MCF 10A (cell line): ENCODE data around the gene ADH1C. TPM values are rescaled to one million over a fixed set of nuclear protein-coding genes. Genes with fewer than 3 reads are reported as not detected.

Source experiments
- BruUV-seq: library from RNA; stranded (reverse); fragments of 400-500 nt; replicated peaks from 2 replicates; lab custom pipeline; 2021; lab: Mats Ljungman, UMichigan
- CTCF ChIA-PET: fragments of 300-600 bp; sonication (Branson Sonifier 250); formaldehyde crosslinking; extraction: SDS; loops from one replicate; lab custom pipeline; 2021; ENCODE audit warnings: antibody characterized with exemption, inconsistent platforms; lab: Yijun Ruan, JAX
- POLR2A ChIA-PET: fragments of 300-600, 350-650 bp; sonication (Branson Sonifier 250); formaldehyde crosslinking; extraction: SDS; loops from one replicate; lab custom pipeline; 2020; ENCODE audit warnings: antibody characterized with exemption, inconsistent platforms; lab: Yijun Ruan, JAX
- DNase-seq: peaks from one replicate; pipeline ENCODE4 v3.0.0-alpha.2; 2018; ENCODE audit not compliant: unreplicated experiment
- H3K27ac Mint-ChIP-seq: one replicate; pipeline ENCODE4 v1.8.0; 2022; ENCODE audit warnings: mild to moderate bottlenecking, low read depth, mixed read lengths; ENCODE audit not compliant: unreplicated experiment
- H3K27me3 Mint-ChIP-seq: one replicate; pipeline ENCODE4 v1.8.0; 2022; ENCODE audit warnings: mixed read lengths; ENCODE audit not compliant: insufficient read depth, unreplicated experiment
- H3K36me3 Mint-ChIP-seq: one replicate; pipeline ENCODE4 v1.8.0; 2022; ENCODE audit warnings: mild to moderate bottlenecking, moderate library complexity, mixed read lengths; ENCODE audit not compliant: insufficient read depth, unreplicated experiment
- H3K4me1 Mint-ChIP-seq: one replicate; pipeline ENCODE4 v1.8.0; 2022; ENCODE audit warnings: mixed read lengths; ENCODE audit not compliant: insufficient read depth, unreplicated experiment
- H3K4me3 Mint-ChIP-seq: one replicate; pipeline ENCODE4 v1.8.0; 2022; ENCODE audit warnings: mild to moderate bottlenecking, moderate library complexity, mixed read lengths; ENCODE audit not compliant: unreplicated experiment
- H3K9me3 Mint-ChIP-seq: one replicate; pipeline ENCODE4 v1.8.0; 2022; ENCODE audit warnings: mixed read lengths; ENCODE audit not compliant: unreplicated experiment
- intact Hi-C: fragments of 100-400 bp; cut with micrococcal nuclease; formaldehyde crosslinking; loops from 2 replicates; pipeline ENCODE4 v1.14.1; 2022
- total RNA-seq: library from RNA; stranded (reverse); gene quantifications from 2 replicates; pipeline ENCODE4 v1.2.3, GENCODE V29; 2022
- TF ChIP-seq, protein P1 (sequence below): fragments of 200-600 bp; IDR thresholded peaks from one replicate; pipeline ENCODE4 v1.8.0; 2022; ENCODE audit warnings: antibody characterized with exemption, mild to moderate bottlenecking; ENCODE audit not compliant: unreplicated experiment

The ADH1C gene
- total RNA-seq, 1 experiment from 2014 or later = not detected

DNA sequence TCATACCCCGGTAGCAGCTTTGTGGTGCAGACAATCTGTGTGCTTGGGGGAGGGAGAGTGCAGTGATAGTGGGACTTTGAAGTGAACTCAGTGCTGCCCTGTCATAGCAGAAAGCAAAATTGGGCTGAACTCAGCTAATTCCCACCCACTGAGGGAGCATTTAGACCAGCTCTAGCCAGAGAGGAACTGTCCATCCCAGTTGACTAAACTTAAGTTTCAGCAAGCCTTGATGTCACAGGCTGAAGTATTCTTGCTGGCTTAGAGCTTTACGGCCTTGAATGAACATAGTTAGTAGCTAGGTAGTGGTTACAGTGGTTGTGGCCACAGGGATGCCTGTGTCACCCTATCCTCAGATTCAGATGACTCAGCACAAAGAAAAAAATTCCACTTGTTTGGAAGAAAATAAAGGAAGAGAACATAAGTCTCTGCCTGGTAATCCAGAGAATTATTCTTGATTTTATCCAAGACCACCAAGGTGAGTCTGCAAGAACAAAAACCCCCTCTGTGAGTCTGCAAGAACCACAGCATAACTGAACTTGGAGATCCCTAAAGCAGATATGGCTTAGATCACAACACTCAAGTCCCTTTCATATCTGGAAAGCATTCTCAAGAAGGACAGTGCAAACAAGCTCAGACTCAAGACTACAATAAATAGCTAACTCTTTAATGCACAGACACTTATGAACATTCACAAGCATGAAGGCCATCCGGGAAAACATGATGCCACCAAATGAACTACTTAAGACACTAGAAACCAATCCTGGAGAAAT is 43.2 kb upstream of the ADH1C start:
- POLR2A ChIA-PET = interaction anchor here (1.1 kb wide), 1 partner anchor 8 kb away, joined by 3 read pairs; no protein-coding TSS in a partner anchor
- intact Hi-C loops = no loop called here
- BruUV-seq = no TSS peak
- no peaks in the 10 kb centered on the region for H3K36me3 Mint-ChIP-seq
- no peaks in the 10 kb centered on the region for H3K9me3 Mint-ChIP-seq
- DNase-seq = no peak
- no peaks in the 10 kb centered on the region for H3K27me3 Mint-ChIP-seq
- H3K4me1 Mint-ChIP-seq = peaks cover 7% of the 10 kb centered on the region
- TF ChIP-seq, protein P1, sequence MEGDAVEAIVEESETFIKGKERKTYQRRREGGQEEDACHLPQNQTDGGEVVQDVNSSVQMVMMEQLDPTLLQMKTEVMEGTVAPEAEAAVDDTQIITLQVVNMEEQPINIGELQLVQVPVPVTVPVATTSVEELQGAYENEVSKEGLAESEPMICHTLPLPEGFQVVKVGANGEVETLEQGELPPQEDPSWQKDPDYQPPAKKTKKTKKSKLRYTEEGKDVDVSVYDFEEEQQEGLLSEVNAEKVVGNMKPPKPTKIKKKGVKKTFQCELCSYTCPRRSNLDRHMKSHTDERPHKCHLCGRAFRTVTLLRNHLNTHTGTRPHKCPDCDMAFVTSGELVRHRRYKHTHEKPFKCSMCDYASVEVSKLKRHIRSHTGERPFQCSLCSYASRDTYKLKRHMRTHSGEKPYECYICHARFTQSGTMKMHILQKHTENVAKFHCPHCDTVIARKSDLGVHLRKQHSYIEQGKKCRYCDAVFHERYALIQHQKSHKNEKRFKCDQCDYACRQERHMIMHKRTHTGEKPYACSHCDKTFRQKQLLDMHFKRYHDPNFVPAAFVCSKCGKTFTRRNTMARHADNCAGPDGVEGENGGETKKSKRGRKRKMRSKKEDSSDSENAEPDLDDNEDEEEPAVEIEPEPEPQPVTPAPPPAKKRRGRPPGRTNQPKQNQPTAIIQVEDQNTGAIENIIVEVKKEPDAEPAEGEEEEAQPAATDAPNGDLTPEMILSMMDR = no peak
- CTCF ChIA-PET = interaction anchor here (0.7 to 1.8 kb wide), 3 partner anchors 9 to 60 kb away, joined by 3 to 7 read pairs (median 4); no protein-coding TSS in a partner anchor
- H3K27ac Mint-ChIP-seq = no peak overlapping the region
- no peak overlapping the region for H3K4me3 Mint-ChIP-seq

DNA sequence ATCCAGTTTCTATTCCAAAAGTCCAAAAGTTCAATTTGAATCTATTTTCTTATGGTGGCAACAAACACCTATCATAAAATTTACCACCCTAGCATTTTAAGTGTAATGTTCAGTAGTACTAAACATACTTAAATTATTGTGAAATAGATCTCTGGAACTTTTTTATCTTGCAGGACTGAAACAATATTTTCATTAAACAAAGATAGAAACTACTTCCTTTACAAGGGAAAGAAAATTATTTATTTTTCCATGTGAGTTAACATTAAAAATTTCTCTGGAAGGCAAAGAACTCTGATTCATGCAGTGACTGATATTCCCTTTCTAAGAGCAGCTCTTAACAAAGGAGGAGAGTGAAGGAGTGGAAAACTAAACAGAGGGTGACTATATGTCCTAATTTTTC is 42.4 kb upstream of the ADH1C start:
- intact Hi-C loops = no loop called here
- no TSS peak for BruUV-seq
- H3K27me3 Mint-ChIP-seq = no peaks in the 10 kb centered on the region
- ChIA-PET CTCF (interaction anchor here (1.8 kb wide), 1 partner anchor 10 kb away, joined by 7 read pairs; no protein-coding TSS in a partner anchor), POLR2A (interaction anchor here (0.6 to 1.1 kb wide), 2 partner anchors 9 to 30 kb away, joined by 3 read pairs; no protein-coding TSS in a partner anchor)
- peaks cover 7% of the 10 kb centered on the region for H3K4me1 Mint-ChIP-seq
- DNase-seq = no peak
- TF ChIP-seq, protein P1 = no peak
- no peaks in the 10 kb centered on the region for H3K9me3 Mint-ChIP-seq
- no peak overlapping the region for H3K27ac Mint-ChIP-seq
- H3K4me3 Mint-ChIP-seq = no peak overlapping the region
- no peaks in the 10 kb centered on the region for H3K36me3 Mint-ChIP-seq

DNA sequence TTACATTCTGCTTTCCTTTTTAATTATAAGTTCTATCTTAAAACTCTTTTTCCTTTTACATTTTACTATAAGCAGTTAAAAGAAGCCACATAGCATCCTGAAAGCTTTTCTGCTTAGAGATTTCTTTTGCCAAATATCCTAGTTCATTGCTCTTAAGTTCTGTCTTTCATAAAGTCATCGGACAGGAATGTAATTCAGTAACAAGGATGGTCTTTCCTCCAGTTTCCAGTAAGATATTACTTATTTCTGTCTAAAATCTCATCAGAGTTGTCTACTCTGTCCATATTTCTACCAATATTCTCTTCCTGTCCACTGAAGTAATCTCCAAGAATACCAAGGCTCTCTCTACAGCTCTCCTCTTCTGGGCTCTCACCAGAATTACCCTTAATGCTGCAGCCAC is 37.5 kb upstream of the ADH1C start:
- peaks cover 2% of the 10 kb centered on the region for H3K4me1 Mint-ChIP-seq
- no TSS peak for BruUV-seq
- no peak overlapping the region for H3K4me3 Mint-ChIP-seq
- TF ChIP-seq, protein P1 = no peak
- ChIA-PET CTCF (interaction anchor here (0.7 kb wide), 1 partner anchor 12 kb away, joined by 3 read pairs; no protein-coding TSS in a partner anchor), POLR2A (no interaction called here)
- peaks cover 9% of the 10 kb centered on the region for H3K9me3 Mint-ChIP-seq
- H3K36me3 Mint-ChIP-seq = no peaks in the 10 kb centered on the region
- no peaks in the 10 kb centered on the region for H3K27me3 Mint-ChIP-seq
- DNase-seq = no peak
- intact Hi-C loops = no loop called here
- no peak overlapping the region for H3K27ac Mint-ChIP-seq

DNA sequence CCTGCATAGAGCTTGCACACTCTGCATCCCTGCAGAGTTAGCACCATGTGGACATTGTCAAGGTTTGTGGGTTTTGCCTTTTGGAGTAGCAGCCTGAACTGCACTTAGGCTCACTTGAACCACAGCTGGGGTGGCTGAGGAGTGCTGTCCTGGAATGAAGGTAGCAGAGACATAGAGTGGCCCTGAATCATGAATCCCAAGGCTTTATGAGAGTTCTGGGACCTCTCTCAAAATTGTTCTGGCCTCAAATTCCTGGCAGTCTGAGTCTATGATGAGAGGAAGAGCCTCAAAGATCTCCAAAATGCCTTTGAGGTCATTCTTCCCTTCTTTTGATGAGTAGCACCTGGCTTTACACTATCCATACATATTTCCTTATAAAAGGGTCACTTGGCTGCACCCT is 37.1 kb upstream of the ADH1C start:
- peaks cover 9% of the 10 kb centered on the region for H3K9me3 Mint-ChIP-seq
- intact Hi-C loops = no loop called here
- no TSS peak for BruUV-seq
- no peaks in the 10 kb centered on the region for H3K4me1 Mint-ChIP-seq
- no peak overlapping the region for H3K27ac Mint-ChIP-seq
- H3K4me3 Mint-ChIP-seq = no peak overlapping the region
- H3K27me3 Mint-ChIP-seq = no peaks in the 10 kb centered on the region
- ChIA-PET CTCF (interaction anchor here (0.7 kb wide), 1 partner anchor 12 kb away, joined by 3 read pairs; no protein-coding TSS in a partner anchor), POLR2A (no interaction called here)
- TF ChIP-seq, protein P1 = no peak
- H3K36me3 Mint-ChIP-seq = no peaks in the 10 kb centered on the region
- DNase-seq = no peak
